WTC11 (cell line): ENCODE results near the gene ARHGAP15. TPM values are rescaled to one million over a fixed set of nuclear protein-coding genes. Genes with fewer than 3 reads are reported as not detected.

Experiments
- ATAC-seq: fragments of 200-7000 bp; cut with Tn5 transposase; 2 replicates; pipeline ENCODE4 v1.10.0; 2021; ENCODE audit warnings: mild to moderate bottlenecking, moderate library complexity
- CTCF ChIA-PET: fragments of 300-600 bp; sonication (Branson Sonifier 250); formaldehyde crosslinking; loops from one replicate; lab custom pipeline; 2021; ENCODE audit warnings: antibody characterized with exemption; lab: Charles Lee
- POLR2A ChIA-PET: fragments of 350-600 bp; sonication (Branson Sonifier 250); formaldehyde crosslinking; loops from one replicate; lab custom pipeline; 2021; ENCODE audit warnings: antibody characterized with exemption; lab: Charles Lee
- DNase-seq: peaks from one replicate; pipeline ENCODE4 v3.0.0; 2021; ENCODE audit warnings: low spot score
- H3K27ac Mint-ChIP-seq: 2 replicates; pipeline ENCODE4 v1.8.0; 2021; ENCODE audit warnings: mixed read lengths
- H3K27me3 Mint-ChIP-seq: 2 replicates; pipeline ENCODE4 v1.8.0; 2021; ENCODE audit warnings: low read depth, mild to moderate bottlenecking, moderate library complexity, mixed read lengths
- H3K36me3 Mint-ChIP-seq: 2 replicates; pipeline ENCODE4 v1.8.0; 2021; ENCODE audit warnings: mixed read lengths
- H3K4me1 Mint-ChIP-seq: 2 replicates; pipeline ENCODE4 v1.8.0; 2022; ENCODE audit warnings: mixed read lengths
- H3K4me3 Mint-ChIP-seq: 2 replicates; pipeline ENCODE4 v1.8.0; 2021; ENCODE audit warnings: mild to moderate bottlenecking, moderate library complexity, mixed read lengths
- H3K9me3 Mint-ChIP-seq: 2 replicates; pipeline ENCODE4 v1.8.0; 2021; ENCODE audit warnings: mixed read lengths
- ATF1 ChIP-seq: sonication (generic); formaldehyde crosslinking; IDR thresholded peaks from 2 replicates; pipeline ENCODE4 v1.8.1; 2023; ENCODE audit warnings: mild to moderate bottlenecking, moderate library complexity, missing genetic modification reagents
- ELF4 ChIP-seq: sonication (generic); formaldehyde crosslinking; IDR thresholded peaks from 2 replicates; pipeline ENCODE4 v1.8.1; 2022; ENCODE audit warnings: low read depth, mild to moderate bottlenecking, moderate library complexity, missing genetic modification reagents
- ESRRA ChIP-seq: sonication (generic); formaldehyde crosslinking; IDR thresholded peaks from 2 replicates; pipeline ENCODE4 v1.8.1; 2022; ENCODE audit warnings: mild to moderate bottlenecking, missing genetic modification reagents, borderline replicate concordance
- ETV6 ChIP-seq: sonication (generic); formaldehyde crosslinking; IDR thresholded peaks from 2 replicates; pipeline ENCODE4 v1.8.1; 2022; ENCODE audit warnings: mild to moderate bottlenecking, missing genetic modification reagents
- FOXP1 ChIP-seq: sonication (generic); formaldehyde crosslinking; IDR thresholded peaks from 2 replicates; pipeline ENCODE4 v1.8.0; 2022; ENCODE audit warnings: missing genetic modification reagents, mild to moderate bottlenecking, moderate library complexity, borderline replicate concordance
- GABPB1 ChIP-seq: sonication (generic); formaldehyde crosslinking; IDR thresholded peaks from 2 replicates; pipeline ENCODE4 v1.8.1; 2023; ENCODE audit warnings: mild to moderate bottlenecking, missing genetic modification reagents
- GRHL2 ChIP-seq: fragments of 250-450 bp; sonication (Bioruptor Pico); IDR thresholded peaks from 2 replicates; pipeline ENCODE4 v1.8.0; 2022; ENCODE audit warnings: mild to moderate bottlenecking, moderate library complexity; ENCODE audit not compliant: insufficient replicate concordance, severe bottlenecking
- HMGXB4 ChIP-seq: sonication (generic); formaldehyde crosslinking; IDR thresholded peaks from 2 replicates; pipeline ENCODE4 v1.8.1; 2023; ENCODE audit warnings: mild to moderate bottlenecking, moderate library complexity, missing genetic modification reagents
- MXD4 ChIP-seq: fragments of 250-450 bp; sonication (Bioruptor Pico); IDR thresholded peaks from 2 replicates; pipeline ENCODE4 v1.8.0; 2021; ENCODE audit warnings: mild to moderate bottlenecking, moderate library complexity, borderline replicate concordance
- NFATC4 ChIP-seq: fragments of 250-450 bp; sonication (Bioruptor Pico); IDR thresholded peaks from 2 replicates; pipeline ENCODE4 v1.9.0; 2021; ENCODE audit warnings: mild to moderate bottlenecking
- NFE2L1 ChIP-seq: sonication (generic); formaldehyde crosslinking; IDR thresholded peaks from 2 replicates; pipeline ENCODE4 v1.8.1; 2023; ENCODE audit warnings: missing genetic modification reagents
- NFYB ChIP-seq: sonication (generic); formaldehyde crosslinking; conservative IDR thresholded peaks from 2 replicates; pipeline ENCODE4 v1.8.0; 2022; ENCODE audit warnings: low read depth, missing genetic modification reagents
- NR2C2 ChIP-seq: sonication (generic); formaldehyde crosslinking; IDR thresholded peaks from 2 replicates; pipeline ENCODE4 v1.8.0; 2022; ENCODE audit warnings: mild to moderate bottlenecking, missing genetic modification reagents
- NR3C1 ChIP-seq: sonication (generic); formaldehyde crosslinking; conservative IDR thresholded peaks from 2 replicates; pipeline ENCODE4 v1.8.1; 2023; ENCODE audit warnings: low read depth, mild to moderate bottlenecking, missing genetic modification reagents
- OVOL2 ChIP-seq: fragments of 250-450 bp; sonication (Bioruptor Pico); IDR thresholded peaks from 2 replicates; pipeline ENCODE4 v1.9.0; 2021; ENCODE audit warnings: mild to moderate bottlenecking, borderline replicate concordance
- PRRX2 ChIP-seq: fragments of 250-450 bp; sonication (Bioruptor Pico); IDR thresholded peaks from 2 replicates; pipeline ENCODE4 v1.8.0; 2021; ENCODE audit warnings: mild to moderate bottlenecking
- RORB ChIP-seq: fragments of 250-450 bp; sonication (Bioruptor Pico); IDR thresholded peaks from 2 replicates; pipeline ENCODE4 v1.9.0; 2021; ENCODE audit warnings: mild to moderate bottlenecking
- SMAD4 ChIP-seq: sonication (generic); formaldehyde crosslinking; IDR thresholded peaks from 2 replicates; pipeline ENCODE4 v1.8.0; 2022; ENCODE audit warnings: mild to moderate bottlenecking, missing genetic modification reagents
- TCF7 ChIP-seq: sonication (generic); formaldehyde crosslinking; IDR thresholded peaks from 2 replicates; pipeline ENCODE4 v1.8.0; 2022; ENCODE audit warnings: mild to moderate bottlenecking, low read depth, missing genetic modification reagents, moderate library complexity
- ZMAT4 ChIP-seq: fragments of 250-450 bp; sonication (Bioruptor Pico); IDR thresholded peaks from 2 replicates; pipeline ENCODE4 v1.9.0; 2021; ENCODE audit warnings: mild to moderate bottlenecking
- ZNF121 ChIP-seq: sonication (generic); formaldehyde crosslinking; IDR thresholded peaks from 2 replicates; pipeline ENCODE4 v1.8.0; 2023; ENCODE audit warnings: missing genetic modification reagents
- ZNF232 ChIP-seq: sonication (generic); formaldehyde crosslinking; IDR thresholded peaks from 2 replicates; pipeline ENCODE4 v1.8.0; 2022; ENCODE audit warnings: mild to moderate bottlenecking, missing genetic modification reagents
- total RNA-seq: library from RNA; stranded (reverse); gene quantifications from 3 replicates; pipeline ENCODE4 v1.2.3, GENCODE V29; 2021
- TF ChIP-seq, protein P1 (sequence below): sonication (generic); formaldehyde crosslinking; IDR thresholded peaks from 2 replicates; pipeline ENCODE4 v1.8.0; 2022; ENCODE audit warnings: mild to moderate bottlenecking, missing genetic modification reagents
- TF ChIP-seq, protein P2 (sequence below): sonication (generic); formaldehyde crosslinking; IDR thresholded peaks from 2 replicates; pipeline ENCODE4 v1.8.1; 2022; ENCODE audit warnings: mild to moderate bottlenecking, moderate library complexity, missing genetic modification reagents
- TF ChIP-seq, protein P3 (sequence below): sonication (generic); formaldehyde crosslinking; IDR thresholded peaks from 2 replicates; pipeline ENCODE4 v1.8.1; 2023; ENCODE audit warnings: mild to moderate bottlenecking, missing genetic modification reagents
- TF ChIP-seq, protein P4 (sequence below): sonication (generic); formaldehyde crosslinking; IDR thresholded peaks from 2 replicates; pipeline ENCODE4 v1.8.1; 2023; ENCODE audit warnings: mild to moderate bottlenecking, missing genetic modification reagents, moderate library complexity
- TF ChIP-seq, protein P5 (sequence below): sonication (generic); formaldehyde crosslinking; conservative IDR thresholded peaks from 2 replicates; pipeline ENCODE4 v1.8.1; 2023; ENCODE audit warnings: mild to moderate bottlenecking, low read depth, missing genetic modification reagents, moderate library complexity

ARHGAP15 gene
- total RNA-seq, 1 experiment from 2014 or later, result 0.28 TPM

DNA sequence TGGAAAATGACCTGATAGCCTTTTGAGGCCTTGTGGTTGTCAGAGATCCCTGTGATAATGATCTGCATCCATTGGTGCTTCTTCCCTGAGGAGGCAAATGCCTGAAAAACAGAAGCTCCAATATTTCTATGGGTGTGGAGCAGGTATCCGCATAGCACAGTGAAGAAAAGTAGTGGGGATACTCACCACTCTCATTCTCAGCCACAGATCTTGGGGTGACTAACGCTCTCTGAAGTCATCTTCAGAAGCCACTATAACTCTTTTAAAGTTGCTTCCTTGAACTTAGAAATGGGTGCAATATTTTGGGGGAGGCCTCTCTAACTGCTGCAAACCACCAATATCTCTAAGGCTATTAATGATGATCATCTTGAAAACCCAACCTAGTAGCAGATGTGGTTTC, 46.2 kb downstream of the ARHGAP15 start:
- ChIA-PET POLR2A (no interaction called here), CTCF (no interaction called here)
- Mint-ChIP-seq H3K4me3 (no peak overlapping the region), H3K4me1 (peaks cover 19% of the 10 kb centered on the region), H3K27ac (no peak overlapping the region), H3K36me3 (peaks cover 3% of the 10 kb centered on the region; the same call in 1 of the 2 replicates), H3K27me3 (no peaks in the 10 kb centered on the region), H3K9me3 (peaks cover 4% of the 10 kb centered on the region; the same call in 1 of the 2 replicates)
- no peak for DNase-seq
- no peak for TF ChIP-seq ESRRA (CRISPR knock-in tag)
- no peak for TF ChIP-seq FOXP1 (CRISPR knock-in tag)
- TF ChIP-seq, protein P1, sequence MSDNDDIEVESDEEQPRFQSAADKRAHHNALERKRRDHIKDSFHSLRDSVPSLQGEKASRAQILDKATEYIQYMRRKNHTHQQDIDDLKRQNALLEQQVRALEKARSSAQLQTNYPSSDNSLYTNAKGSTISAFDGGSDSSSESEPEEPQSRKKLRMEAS (CRISPR knock-in tag), result no peak
- TF ChIP-seq MXD4 (CRISPR knock-in tag), result no peak
- no peak for TF ChIP-seq HMGXB4 (CRISPR knock-in tag)
- no peak for TF ChIP-seq NR3C1
- TF ChIP-seq, protein P2, sequence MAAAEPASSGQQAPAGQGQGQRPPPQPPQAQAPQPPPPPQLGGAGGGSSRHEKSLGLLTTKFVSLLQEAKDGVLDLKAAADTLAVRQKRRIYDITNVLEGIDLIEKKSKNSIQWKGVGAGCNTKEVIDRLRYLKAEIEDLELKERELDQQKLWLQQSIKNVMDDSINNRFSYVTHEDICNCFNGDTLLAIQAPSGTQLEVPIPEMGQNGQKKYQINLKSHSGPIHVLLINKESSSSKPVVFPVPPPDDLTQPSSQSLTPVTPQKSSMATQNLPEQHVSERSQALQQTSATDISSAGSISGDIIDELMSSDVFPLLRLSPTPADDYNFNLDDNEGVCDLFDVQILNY (CRISPR knock-in tag), result no peak
- TF ChIP-seq NFE2L1 (CRISPR knock-in tag), result no peak
- no peak for TF ChIP-seq ELF4 (CRISPR knock-in tag)
- TF ChIP-seq NFATC4, result no peak
- TF ChIP-seq ZNF121 (CRISPR knock-in tag), result no peak
- TF ChIP-seq, protein P3, sequence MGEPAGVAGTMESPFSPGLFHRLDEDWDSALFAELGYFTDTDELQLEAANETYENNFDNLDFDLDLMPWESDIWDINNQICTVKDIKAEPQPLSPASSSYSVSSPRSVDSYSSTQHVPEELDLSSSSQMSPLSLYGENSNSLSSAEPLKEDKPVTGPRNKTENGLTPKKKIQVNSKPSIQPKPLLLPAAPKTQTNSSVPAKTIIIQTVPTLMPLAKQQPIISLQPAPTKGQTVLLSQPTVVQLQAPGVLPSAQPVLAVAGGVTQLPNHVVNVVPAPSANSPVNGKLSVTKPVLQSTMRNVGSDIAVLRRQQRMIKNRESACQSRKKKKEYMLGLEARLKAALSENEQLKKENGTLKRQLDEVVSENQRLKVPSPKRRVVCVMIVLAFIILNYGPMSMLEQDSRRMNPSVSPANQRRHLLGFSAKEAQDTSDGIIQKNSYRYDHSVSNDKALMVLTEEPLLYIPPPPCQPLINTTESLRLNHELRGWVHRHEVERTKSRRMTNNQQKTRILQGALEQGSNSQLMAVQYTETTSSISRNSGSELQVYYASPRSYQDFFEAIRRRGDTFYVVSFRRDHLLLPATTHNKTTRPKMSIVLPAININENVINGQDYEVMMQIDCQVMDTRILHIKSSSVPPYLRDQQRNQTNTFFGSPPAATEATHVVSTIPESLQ, result no peak
- TF ChIP-seq ZNF232 (CRISPR knock-in tag), result no peak
- ATAC-seq, result no peak

- no peak overlapping the region for H3K4me3 Mint-ChIP-seq
- DNase-seq (no peak), ATAC-seq (no peak)
- POLR2A ChIA-PET, result no interaction called here
- CTCF ChIA-PET, result interaction anchor here (1.0 kb wide), 1 partner anchor 15 kb away, joined by 3 read pairs; no protein-coding TSS in a partner anchor
- H3K27me3 Mint-ChIP-seq, result no peaks in the 10 kb centered on the region
- peaks cover 7% of the 10 kb centered on the region for H3K9me3 Mint-ChIP-seq
- peaks cover 6% of the 10 kb centered on the region for H3K36me3 Mint-ChIP-seq
- no peak overlapping the region for H3K27ac Mint-ChIP-seq
- H3K4me1 Mint-ChIP-seq, result peaks cover 14% of the 10 kb centered on the region
- TF ChIP-seq NFYB (CRISPR knock-in tag) (no peak), GABPB1 (CRISPR knock-in tag) (no peak), ZMAT4 (no peak), PRRX2 (CRISPR knock-in tag) (no peak), SMAD4 (CRISPR knock-in tag) (no peak), GRHL2 (CRISPR knock-in tag) (no peak), NFE2L1 (CRISPR knock-in tag) (no peak), ETV6 (no peak), RORB (no peak), TCF7 (no peak), ATF1 (CRISPR knock-in tag) (no peak), OVOL2 (CRISPR knock-in tag) (no peak), NR2C2 (CRISPR knock-in tag) (no peak)
- TF ChIP-seq, protein P4, sequence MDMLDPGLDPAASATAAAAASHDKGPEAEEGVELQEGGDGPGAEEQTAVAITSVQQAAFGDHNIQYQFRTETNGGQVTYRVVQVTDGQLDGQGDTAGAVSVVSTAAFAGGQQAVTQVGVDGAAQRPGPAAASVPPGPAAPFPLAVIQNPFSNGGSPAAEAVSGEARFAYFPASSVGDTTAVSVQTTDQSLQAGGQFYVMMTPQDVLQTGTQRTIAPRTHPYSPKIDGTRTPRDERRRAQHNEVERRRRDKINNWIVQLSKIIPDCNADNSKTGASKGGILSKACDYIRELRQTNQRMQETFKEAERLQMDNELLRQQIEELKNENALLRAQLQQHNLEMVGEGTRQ (CRISPR knock-in tag), result no peak
- TF ChIP-seq, protein P5, sequence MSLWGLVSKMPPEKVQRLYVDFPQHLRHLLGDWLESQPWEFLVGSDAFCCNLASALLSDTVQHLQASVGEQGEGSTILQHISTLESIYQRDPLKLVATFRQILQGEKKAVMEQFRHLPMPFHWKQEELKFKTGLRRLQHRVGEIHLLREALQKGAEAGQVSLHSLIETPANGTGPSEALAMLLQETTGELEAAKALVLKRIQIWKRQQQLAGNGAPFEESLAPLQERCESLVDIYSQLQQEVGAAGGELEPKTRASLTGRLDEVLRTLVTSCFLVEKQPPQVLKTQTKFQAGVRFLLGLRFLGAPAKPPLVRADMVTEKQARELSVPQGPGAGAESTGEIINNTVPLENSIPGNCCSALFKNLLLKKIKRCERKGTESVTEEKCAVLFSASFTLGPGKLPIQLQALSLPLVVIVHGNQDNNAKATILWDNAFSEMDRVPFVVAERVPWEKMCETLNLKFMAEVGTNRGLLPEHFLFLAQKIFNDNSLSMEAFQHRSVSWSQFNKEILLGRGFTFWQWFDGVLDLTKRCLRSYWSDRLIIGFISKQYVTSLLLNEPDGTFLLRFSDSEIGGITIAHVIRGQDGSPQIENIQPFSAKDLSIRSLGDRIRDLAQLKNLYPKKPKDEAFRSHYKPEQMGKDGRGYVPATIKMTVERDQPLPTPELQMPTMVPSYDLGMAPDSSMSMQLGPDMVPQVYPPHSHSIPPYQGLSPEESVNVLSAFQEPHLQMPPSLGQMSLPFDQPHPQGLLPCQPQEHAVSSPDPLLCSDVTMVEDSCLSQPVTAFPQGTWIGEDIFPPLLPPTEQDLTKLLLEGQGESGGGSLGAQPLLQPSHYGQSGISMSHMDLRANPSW (CRISPR knock-in tag), result no peak
- TF ChIP-seq, protein P1 (CRISPR knock-in tag), result no peak
Observed at GRCh38 chr2:143176606-143177005, 47.4 kb downstream of the ARHGAP15 start.
